NCI-H2196 (cell line): ENCODE data around the gene EFHC2.

ENCODE experiments used
- DNase-seq: peaks from one replicate; lab custom pipeline; 2025; ENCODE audit not compliant: unreplicated experiment; lab: John Stamatoyannopoulos, UW

EFHC2 gene

DNA sequence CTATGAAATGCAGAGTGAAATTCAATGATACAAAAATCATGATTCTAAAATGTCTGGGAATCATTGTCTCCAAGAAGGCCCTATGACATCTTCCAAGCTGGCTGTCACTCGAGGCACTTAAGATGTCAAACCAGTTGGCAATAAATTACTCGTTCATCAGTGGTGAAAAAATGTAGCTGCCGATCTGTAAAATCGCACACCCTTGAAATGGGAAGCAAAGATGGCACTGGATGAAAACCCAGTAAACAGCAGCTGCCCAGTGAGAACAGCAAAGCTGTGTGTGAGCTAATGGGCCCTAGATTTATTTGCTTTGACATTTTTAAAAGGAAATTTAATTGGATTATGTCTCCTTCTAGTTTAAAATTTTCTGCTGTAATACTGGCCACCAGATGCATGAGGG is 188.3 kb downstream of the EFHC2 start:
- no peak for DNase-seq

DNA sequence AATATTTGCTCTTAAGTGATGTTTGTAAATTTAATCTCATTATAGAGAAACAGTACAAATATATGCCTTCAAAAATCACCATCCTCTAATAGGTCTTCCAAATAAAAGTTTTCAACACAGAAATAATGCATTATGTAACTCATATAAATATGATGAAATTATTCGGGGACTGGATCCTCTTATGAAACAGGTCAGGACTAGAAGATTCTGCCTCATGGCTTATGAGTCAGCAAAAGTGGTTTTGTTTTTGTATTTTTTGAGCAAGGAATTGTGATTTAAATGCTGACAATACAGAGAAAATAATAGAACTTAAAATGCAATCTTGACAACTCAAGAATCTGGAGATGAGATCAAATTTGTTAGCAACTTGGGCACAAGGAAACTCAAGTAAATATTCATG is 190.6 kb downstream of the EFHC2 start:
- no peak for DNase-seq

DNA sequence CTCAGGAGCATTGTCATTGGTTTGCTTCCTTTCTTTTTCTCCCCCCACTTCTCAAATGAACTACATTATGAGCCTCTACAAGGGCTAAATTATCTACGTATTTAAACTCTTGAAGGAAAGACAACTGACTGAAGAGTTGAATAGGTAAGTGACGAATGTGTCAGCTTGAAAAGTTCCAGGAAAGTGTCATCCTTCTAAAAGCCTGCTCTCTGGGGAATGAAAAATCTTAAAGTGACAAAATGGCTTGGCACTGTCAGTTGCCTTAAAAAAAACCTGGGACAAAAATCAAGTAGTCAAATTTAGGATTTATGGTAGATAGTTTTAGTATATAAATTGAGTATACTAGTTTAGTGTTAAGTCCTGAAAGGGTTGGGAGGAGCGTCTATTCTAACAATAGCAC is 196.3 kb downstream of the EFHC2 start:
- DNase-seq = no peak

DNA sequence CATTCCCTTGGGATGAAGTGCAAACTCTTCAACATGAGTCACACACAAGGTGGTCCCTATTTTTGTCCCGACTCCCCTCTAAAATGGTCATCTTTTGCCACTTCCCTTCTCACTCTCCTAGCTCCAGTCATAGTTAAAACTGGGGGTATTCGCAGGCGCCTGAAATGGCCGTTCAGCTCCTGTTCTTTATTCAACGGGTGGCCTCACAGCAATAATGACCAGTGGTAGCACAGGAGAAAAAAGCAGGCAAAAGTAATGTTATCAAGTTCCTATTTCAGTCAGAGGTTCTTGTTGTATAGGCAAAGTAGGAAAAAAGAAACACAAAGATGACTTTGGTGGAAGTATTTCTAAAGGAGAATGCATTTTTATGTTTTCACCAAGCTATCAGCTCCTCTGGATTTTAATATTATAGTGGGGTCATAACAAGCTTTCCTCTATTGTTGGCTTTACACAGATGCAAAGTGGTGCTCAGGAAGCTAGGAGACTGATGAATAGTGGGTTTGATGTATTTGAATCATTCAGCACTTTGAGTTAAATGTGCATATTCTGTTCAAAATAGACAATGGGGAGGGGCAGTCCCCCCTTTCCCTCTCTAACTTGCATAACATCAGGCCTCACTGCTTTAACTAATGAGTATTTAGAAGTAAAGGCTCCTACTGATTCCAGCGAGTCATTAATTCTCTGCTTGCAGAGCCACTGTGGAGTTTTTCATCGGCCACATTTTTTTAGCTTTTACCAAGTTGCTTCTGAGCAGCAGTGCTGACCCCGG is 199.1 kb downstream of the EFHC2 start:
- no peak for DNase-seq

DNA sequence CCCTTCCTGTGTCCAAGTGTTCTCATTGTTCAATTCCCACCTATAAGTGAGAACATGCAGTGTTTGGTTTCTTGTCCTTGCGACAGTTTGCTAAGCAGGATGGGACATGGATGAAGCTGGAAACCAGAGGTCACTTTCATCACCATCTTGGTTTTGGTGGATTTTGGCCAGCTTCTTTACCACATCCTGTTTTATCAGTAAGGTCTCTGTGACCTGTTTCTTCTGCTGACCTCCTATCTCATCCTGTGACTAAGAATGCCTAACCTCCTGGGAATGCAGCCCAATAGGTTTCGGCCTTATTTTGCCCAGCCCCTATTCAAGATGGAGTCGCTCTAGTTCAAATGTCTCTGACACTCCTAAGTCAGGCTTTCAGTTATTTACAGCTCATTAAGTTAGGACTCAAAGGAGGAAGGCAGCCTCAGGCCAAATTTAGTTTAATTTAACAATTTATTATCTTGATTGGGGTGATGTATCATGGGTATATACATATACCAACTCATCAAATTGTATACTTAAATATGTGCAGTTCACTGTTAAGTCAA is 200.3 kb downstream of the EFHC2 start:
- DNase-seq = no peak

DNA sequence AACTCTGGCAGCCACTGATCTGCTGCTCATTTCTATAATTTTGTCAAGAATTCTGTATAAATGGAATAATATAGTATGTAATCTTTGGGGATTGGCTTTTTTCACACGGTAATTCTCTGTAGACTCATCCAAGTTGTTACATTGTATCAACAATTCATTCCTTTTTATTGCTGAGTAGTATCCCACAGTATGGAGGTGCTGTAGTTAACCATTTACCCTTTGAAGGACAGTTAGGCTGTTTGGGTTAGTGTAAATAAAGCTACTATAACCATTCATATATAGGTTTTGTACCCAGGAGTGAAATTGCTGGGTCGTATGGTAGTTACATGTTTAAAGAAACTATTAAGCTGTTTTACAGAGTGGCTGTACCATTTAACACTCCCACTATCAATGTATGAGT is 213.3 kb downstream of the EFHC2 start:
- DNase-seq = no peak

DNA sequence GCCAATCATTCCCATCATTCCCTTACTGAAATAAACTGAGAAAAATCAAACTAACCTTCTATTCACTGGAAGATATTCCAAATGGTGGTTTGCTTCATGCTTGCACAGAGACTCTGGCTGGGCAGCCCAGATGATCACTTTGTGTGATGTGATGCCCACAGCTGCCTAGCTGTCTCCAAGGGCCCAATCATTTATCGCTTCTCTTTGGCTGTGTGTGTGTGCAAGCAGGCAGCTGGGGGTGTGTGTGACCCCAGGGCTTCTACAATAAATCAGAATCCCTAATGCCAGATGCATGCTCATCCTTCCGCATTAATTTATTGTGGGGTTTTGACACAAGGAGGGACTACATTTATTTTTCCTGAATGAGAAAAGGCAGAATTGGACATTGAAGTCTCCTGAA is 230.1 kb downstream of the EFHC2 start:
- DNase-seq = no peak

DNA sequence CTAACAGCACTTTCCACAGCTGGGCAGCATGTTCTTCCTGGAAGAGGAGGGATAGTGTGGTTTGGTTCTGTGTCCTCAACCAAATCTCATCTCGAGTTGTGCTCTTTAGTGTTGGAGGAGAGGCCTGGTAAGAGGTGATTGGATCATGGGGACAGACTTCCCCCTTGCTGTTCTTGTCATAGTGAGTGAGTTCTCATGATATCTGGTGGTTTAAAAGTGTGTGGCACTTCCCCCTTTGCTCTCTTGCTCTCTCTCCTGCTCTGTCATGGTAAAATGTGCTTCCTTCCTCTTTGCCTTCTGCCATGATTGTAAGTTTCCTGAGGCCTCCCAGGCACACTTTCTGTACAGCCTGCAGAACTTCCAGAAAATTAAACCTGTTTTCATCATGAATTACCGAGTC is 236.6 kb downstream of the EFHC2 start:
- DNase-seq = no peak

DNA sequence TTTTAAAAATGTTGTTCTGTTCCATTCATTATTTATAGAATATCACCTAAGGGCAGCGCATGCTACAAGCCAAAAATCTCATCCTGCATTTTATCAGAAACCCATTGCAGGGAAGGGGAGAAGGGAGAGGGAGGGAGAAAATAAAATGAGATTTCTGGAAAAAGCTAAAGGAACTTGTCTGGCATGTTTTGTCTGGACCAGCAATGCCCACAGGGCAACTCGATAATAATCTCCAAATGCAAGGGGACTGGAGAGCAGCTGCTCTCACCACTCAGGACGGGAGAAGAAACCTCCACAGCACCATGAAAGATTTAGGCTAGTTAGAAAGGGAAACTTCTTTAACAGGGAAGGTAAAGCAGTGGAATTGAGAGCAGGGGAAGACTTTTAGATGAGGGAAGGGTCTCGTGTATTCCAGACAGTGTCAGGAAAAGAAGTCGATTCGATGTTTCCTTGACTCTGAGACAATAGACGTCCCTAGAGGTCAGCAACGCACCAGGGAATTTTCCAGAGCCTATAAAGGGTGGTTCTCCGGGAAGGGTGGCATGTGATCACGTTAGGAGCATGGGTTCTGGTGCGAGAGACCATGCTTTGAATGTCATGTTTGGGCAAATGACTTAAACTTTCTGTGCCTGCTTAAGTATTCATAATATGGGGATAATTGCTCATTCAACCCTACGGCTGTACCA is 238.1 kb downstream of the EFHC2 start:
- DNase-seq = no peak

DNA sequence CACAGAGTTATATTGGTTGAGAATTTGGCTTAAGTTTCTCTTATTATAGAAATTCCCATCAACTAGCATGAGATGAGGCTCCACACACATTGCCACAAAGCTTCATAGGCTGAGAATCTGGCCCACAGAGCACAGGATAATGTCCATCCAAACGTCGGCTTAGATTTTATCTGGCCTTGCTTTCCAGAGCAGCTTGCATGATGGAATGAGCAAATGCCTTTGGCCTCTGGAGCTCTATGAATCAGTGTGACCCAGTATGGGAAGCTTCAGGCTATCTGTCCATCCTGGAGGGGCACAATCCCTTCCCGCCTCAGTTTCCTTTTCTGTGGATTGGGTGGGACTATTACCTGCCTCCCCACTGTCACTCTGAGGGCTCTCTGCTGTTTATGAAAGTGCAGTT is 238.8 kb downstream of the EFHC2 start:
- no peak for DNase-seq

DNA sequence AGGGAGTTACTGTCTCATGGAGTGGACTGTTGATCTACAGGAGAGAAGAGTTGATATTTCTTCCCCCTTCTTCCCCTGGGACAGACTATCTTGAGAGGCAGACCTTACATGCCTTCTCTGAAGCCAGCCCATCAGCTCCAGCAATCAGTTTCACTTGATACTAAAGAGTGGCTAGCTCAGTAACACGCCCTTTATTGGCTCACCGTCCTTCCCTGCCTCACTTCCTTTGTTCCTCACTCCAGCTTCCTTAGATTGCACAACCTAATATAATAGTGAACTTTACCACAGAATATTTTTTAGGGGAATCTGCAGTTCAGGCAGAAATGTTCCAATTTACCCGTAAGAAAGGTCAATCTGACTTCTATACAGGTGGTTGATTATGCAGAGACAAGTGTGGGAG is 242.2 kb downstream of the EFHC2 start:
- no peak for DNase-seq

DNA sequence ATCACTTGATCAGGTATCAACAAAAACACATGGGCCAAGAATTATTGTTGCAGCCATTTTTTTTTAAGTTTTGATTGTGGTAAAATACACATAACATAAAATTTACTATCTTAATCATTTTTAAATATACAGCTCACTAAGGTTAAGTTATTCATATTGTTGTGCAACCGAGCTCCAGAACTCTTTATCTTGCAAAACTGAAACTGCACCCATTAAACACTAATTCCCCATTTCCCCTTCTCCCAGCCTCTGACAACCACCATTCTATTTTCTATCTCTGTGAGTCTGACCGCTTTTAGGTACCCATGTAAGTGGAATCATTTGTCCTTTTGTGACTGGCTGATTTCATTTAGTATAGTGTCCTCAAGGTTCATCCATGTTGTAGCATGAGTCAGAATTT is 244.1 kb downstream of the EFHC2 start:
- DNase-seq = no peak
